ENCODE measurements around the gene RBBP6. TPM values are rescaled to one million over a fixed set of nuclear protein-coding genes. Genes with fewer than 3 reads are reported as not detected.
"Not testable (repeated sequence)": the region's sequence is repeated elsewhere in the genome, so short reads cannot be mapped to it uniquely, and the experiment has no call there.

RBBP6 gene
- total RNA-seq, 8 experiments from 2014 or later: 24.0 to 68.9 (median 38.8) TPM

DNA sequence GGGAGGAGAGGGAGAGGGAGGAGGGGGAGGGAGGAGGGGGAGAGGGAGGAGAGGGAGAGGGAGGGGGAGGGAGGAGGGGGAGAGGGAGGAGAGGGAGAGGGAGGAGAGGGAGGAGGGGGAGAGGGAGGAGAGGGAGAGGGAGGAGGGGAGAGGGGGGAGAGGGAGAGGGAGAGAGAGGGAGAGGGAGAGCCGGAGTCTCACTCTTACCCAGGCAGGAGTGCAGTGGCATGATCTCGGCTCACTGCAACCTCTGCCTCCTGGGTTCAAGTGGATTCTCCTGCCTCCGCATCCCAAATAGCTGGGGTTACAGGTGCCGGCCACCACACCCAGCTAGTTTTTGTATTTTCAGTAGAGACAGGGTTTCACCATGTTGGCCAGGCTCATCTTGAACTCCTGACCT is 36.4 kb downstream of the RBBP6 start:
- not testable (repeated sequence) for H3K4me1 ChIP-seq (replicated peaks in 1 of 2); H3K27ac ChIP-seq; ATAC-seq (replicated peaks in 6 of 8); H3K4me3 ChIP-seq
- in situ Hi-C loops (cut with MboI; ENCODE audit: low pct_unique_long_range_greater_than_20kb in 2 of 9, low sequenced_read_pairs in 9 of 9, unreplicated experiment in 9 of 9): loop anchor here in 1 of 9 experiments (25.0 kb wide), 2 partner anchors 112 to 212 kb away; no protein-coding TSS in a partner anchor
- no CpG with 5 or more reads among the region's 4 CpGs for WGBS, 10 experiments

DNA sequence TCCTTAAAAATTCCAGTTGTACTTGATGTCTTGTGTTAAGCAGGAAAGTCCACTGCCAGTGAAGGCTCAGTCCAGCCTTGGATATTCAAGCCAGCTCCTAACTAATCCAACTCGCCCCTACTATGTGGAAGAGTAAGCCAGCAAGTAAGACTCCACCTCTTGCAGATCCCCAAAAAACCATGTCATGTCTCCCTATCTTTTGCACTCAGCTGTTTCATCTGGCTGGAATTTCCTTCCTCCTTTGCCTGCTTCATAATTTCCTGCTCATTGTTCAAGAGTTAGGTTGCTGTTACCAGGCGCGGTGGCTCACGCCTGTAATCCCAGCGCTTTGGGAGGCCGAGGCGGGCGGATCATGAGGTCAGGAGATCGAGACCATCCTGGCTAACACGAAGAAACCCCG is 37.8 kb downstream of the RBBP6 start:
- WGBS, 10 experiments: 20 to 90% (median 67%) methylated on average over 1 to 8 of the region's 11 CpGs; no CpG with 5 or more reads in 2 of the 10 experiments
- Histone ChIP-seq H3K4me3 (no peak overlapping the region), H3K4me1 (replicated peaks in 1 of 2) (no peaks in the 10 kb centered on the region), H3K27ac (no peak overlapping the region)
- no peak for ATAC-seq (replicated peaks in 6 of 8)
- in situ Hi-C loops (cut with MboI; ENCODE audit: low pct_unique_long_range_greater_than_20kb in 2 of 9, low sequenced_read_pairs in 9 of 9, unreplicated experiment in 9 of 9): loop anchor here in 1 of 9 experiments (25.0 kb wide), 2 partner anchors 110 to 210 kb away; no protein-coding TSS in a partner anchor

DNA sequence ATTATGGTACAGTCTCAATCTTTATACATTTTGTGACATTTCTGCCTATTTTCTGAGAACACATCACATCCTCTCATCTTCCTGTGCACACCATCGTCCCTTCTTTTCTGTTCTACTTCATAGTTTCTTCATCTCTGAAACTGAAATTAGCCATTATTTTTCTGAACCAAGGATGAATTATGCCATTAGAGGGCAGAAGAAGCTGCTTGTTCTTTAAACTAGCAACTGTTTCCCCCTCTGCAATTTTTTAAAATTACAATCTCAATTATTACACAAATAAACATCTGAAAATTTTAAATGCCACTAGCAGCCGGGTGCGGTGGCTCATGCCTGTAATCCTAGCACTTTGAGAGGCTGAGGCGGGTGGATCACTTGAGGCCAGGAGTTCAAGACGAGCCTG is 41.3 kb downstream of the RBBP6 start:
- in situ Hi-C loops (cut with MboI; ENCODE audit: low pct_unique_long_range_greater_than_20kb in 2 of 9, low sequenced_read_pairs in 9 of 9, unreplicated experiment in 9 of 9): loop anchor here in 1 of 9 experiments (25.0 kb wide), 2 partner anchors 107 to 207 kb away; no protein-coding TSS in a partner anchor
- ATAC-seq (replicated peaks in 6 of 8): peak in 1 of 8 experiments; percentile 44
- 0 to 100% (median 78%) methylated on average over 1 to 5 of the region's 5 CpGs; no CpG with 5 or more reads in 1 of the 10 experiments for WGBS, 10 experiments

DNA sequence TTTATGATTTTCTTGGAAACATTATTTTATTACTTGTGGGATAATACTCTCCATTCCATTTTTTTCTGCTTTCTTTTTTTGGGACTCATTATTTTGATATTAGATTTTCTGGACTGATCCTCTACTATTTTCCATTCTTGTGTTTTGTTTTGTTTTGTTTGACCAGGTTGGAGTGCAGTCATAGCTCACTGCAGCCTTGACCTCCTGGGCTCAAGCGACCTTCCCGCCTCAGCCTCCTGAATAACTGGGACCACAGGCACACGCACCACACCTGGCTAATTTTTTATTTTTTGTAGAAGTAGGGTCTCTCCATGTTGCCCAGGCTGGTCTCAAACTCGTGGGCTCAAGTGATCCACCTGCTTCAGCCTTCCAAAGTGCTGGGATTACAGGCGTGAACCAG is 44.1 kb downstream of the RBBP6 start:
- H3K4me3 ChIP-seq: no peak overlapping the region
- no peak overlapping the region for H3K27ac ChIP-seq
- no peak for ATAC-seq (replicated peaks in 6 of 8)
- WGBS, 10 experiments: 62 to 100% (median 78%) methylated on average over 2 to 5 of the region's 5 CpGs; no CpG with 5 or more reads in 1 of the 10 experiments
- H3K4me1 ChIP-seq (replicated peaks in 1 of 2): no peaks in the 10 kb centered on the region
- in situ Hi-C loops (cut with MboI; ENCODE audit: low pct_unique_long_range_greater_than_20kb in 2 of 9, low sequenced_read_pairs in 9 of 9, unreplicated experiment in 9 of 9): loop anchor here in 1 of 9 experiments (25.0 kb wide), 2 partner anchors 104 to 204 kb away; no protein-coding TSS in a partner anchor

More for the DNA sequence above, 41.3 kb downstream of the RBBP6 start:
- Histone ChIP-seq H3K4me1 (replicated peaks in 1 of 2) (no peaks in the 10 kb centered on the region), H3K27ac (no peak overlapping the region), H3K4me3 (no peak overlapping the region)

DNA sequence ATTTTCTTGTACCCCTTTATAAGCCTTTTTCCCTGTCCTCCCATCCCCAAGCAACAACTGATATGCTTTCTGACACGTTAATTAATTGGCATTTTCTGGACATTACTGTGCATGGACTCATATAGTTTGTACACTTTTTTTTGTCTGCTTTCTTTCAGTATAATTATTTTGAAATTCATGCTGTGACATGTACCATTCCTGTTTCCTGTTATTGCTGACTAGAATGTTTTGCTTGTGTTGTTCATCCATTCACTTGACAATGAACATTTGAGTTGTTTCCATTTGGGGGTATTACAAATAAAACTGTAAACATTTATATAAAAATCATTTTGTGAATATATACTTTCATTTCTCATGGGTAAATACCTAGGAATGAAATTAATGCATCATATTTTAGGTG is 50.6 kb downstream of the RBBP6 start:
- no peak overlapping the region for H3K27ac ChIP-seq
- 29 to 100% (median 67%) methylated on average over 1 of the region's 1 CpG; no CpG with 5 or more reads in 1 of the 10 experiments for WGBS, 10 experiments
- in situ Hi-C loops (cut with MboI; ENCODE audit: low pct_unique_long_range_greater_than_20kb in 2 of 9, low sequenced_read_pairs in 9 of 9, unreplicated experiment in 9 of 9): loop anchor here in 1 of 9 experiments (25.0 kb wide), 2 partner anchors 97 to 197 kb away; no protein-coding TSS in a partner anchor
- ATAC-seq (replicated peaks in 6 of 8): no peak
- H3K4me3 ChIP-seq: no peak overlapping the region
- no peaks in the 10 kb centered on the region for H3K4me1 ChIP-seq (replicated peaks in 1 of 2)

DNA sequence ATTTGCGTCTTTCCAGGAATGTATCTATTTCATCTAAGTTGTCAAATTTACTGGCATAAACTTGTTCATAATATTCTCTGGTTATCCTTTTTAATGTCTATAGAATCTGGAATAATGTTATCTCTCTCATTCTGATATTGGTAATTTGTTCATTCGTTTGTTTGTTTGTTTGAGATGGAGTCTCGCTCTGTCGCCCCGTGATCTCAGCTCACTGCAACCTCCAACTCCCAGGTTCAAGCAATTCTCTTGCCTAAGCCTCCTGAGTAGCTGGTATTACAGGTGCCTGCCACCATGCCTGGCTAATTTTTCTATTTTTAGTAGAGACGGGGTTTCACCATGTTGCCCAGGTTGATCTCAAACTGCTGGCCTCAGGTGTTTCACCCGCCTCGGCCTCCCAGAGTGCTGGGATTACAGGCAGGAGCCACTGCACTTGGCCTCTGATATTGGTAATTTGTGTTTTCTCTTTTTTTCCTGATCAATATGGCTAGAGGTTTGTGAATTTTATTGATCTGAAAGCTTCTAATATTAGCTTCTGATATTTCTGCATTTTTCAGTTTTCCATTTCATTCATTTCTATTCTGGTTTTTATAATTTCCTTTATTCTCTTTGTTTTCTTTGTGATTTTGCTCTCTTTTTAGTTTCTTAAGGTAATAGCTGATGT is 59.5 kb downstream of the RBBP6 start:
- in situ Hi-C loops (cut with MboI; ENCODE audit: low pct_unique_long_range_greater_than_20kb in 2 of 9, low sequenced_read_pairs in 9 of 9, unreplicated experiment in 9 of 9): loop anchor here in 1 of 9 experiments (25.0 kb wide), 2 partner anchors 88 to 188 kb away; no protein-coding TSS in a partner anchor
- Histone ChIP-seq H3K27ac (no peak overlapping the region), H3K4me3 (no peak overlapping the region), H3K4me1 (replicated peaks in 1 of 2) (no peaks in the 10 kb centered on the region)
- ATAC-seq (replicated peaks in 6 of 8): no peak
- WGBS, 10 experiments: 75 to 100% (median 92%) methylated on average over 1 to 8 of the region's 8 CpGs

DNA sequence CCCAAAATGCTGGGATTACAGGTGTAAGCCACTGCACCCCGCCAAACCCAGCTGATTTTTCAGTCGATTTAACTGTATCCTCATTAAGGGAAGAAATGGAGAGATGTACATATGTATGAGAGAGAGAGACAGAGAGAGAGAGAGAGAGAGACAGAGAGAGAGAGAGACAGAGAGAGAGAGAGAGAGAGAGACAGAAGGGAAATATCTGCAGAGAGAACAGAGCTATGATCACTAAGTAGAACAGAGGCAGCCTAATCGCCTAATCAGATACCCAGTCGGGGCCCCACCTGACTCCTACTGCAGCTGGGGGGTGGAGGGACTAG is 70.0 kb downstream of the RBBP6 start:
- Histone ChIP-seq H3K27ac (peak overlapping the region; percentile 76 to 94), H3K4me3 (peak overlapping the region; percentile 45 to 77 (median 58)), H3K4me1 (replicated peaks in 1 of 2) (peaks cover 9 to 10% of the 10 kb centered on the region in 2 donors)
- WGBS, 10 experiments: 0 to 100% (median 71%) methylated on average over 1 to 3 of the region's 4 CpGs; no CpG with 5 or more reads in 5 of the 10 experiments
- ATAC-seq (replicated peaks in 6 of 8): peak in 3 of 8 experiments; percentile 49 to 59 (median 50)
- in situ Hi-C loops (cut with MboI; ENCODE audit: low pct_unique_long_range_greater_than_20kb in 2 of 9, low sequenced_read_pairs in 9 of 9, unreplicated experiment in 9 of 9): no loop called here

DNA sequence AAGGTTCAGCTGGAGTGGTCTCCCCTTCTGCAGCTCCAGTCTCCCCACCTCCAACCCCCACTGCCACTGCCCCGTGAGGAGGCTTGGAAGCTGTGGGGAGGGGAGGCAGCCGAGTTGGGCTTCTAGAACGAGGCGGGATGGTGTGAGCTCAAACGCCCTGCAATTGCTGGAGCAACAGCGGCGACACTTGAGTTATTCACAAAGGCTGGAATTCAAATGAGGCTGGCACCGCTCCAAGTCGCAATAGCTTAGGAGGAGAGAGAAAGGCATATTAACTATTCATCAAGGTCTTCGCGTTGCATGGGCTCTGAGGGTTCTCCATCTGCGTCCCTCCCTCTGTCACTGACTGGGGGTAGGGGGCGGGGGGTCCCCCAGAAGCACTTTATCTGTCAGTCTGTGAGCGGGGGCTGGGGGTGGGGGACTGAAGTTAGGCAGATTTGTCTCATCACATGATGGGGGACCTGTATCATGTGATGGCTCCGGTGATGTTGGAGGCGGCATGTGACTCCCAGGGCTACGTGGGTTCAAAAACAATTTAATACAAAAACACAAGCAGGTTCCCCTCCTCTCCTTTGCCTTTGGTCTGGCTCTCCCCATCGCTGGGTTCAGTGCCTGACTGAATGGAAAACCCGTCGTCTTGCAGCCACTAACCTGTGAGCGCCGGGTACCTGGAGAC is 70.5 kb downstream of the RBBP6 start:
- peak overlapping the region; percentile 45 to 77 (median 58) for H3K4me3 ChIP-seq
- H3K4me1 ChIP-seq (replicated peaks in 1 of 2): peaks cover 9 to 10% of the 10 kb centered on the region in 2 donors
- in situ Hi-C loops (cut with MboI; ENCODE audit: low pct_unique_long_range_greater_than_20kb in 2 of 9, low sequenced_read_pairs in 9 of 9, unreplicated experiment in 9 of 9): no loop called here
- peak overlapping the region; percentile 76 to 94 for H3K27ac ChIP-seq
- ATAC-seq (replicated peaks in 6 of 8): peak; percentile 80 to 91 (median 90)
- WGBS, 10 experiments: 0 to 10% (median 0%) methylated on average over 1 to 3 of the region's 22 CpGs; no CpG with 5 or more reads in 4 of the 10 experiments

DNA sequence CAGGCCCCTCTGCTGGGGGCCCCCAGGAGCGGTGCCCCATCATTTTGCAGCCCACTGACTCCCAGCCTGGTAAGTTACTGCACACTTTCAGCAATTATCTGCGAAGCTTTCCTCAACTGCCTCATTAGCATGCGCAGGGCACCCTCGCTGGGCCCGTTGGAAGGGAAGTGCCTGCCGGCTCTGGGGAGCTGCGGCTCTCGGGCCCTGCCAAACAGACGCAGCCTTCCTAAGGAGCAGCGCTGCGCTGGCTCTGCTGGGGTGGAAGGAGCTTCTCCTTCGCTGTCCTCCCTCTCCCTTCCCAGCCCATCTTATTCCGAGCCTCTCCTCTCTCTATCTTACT is 71.0 kb downstream of the RBBP6 start:
- in situ Hi-C loops (cut with MboI; ENCODE audit: low pct_unique_long_range_greater_than_20kb in 2 of 9, low sequenced_read_pairs in 9 of 9, unreplicated experiment in 9 of 9): no loop called here
- Histone ChIP-seq H3K4me3 (peak overlapping the region; percentile 45 to 77 (median 58)), H3K4me1 (replicated peaks in 1 of 2) (peaks cover 9 to 10% of the 10 kb centered on the region in 2 donors), H3K27ac (peak overlapping the region; percentile 76 to 94)
- WGBS, 10 experiments: 0 to 10% (median 2%) methylated on average over 1 to 5 of the region's 13 CpGs; no CpG with 5 or more reads in 6 of the 10 experiments
- ATAC-seq (replicated peaks in 6 of 8): peak; percentile 53 to 71 (median 56)

DNA sequence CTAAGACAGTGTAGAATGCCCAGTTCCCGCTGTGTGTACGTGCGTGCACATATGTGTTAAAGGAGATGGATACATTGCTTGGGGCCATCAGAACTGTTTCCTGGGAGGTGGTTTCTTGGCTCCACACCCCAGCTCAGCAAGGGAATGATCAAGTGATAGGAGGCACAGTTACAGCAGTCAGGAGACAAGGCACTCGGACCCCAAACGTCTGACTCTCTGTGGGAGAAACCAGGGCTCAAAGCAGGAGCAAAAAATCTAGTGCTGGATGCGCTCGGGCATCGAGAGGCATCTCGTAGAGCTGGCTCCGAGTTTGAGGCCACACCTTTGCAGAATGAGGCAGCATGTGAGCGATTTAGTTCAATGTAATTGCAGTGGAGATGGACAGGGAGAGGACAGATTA is 71.9 kb downstream of the RBBP6 start:
- Histone ChIP-seq H3K4me3 (peak overlapping the region in 4 of 5 donors; percentile 46 to 77 (median 60)), H3K4me1 (replicated peaks in 1 of 2) (peaks cover 9 to 10% of the 10 kb centered on the region in 2 donors), H3K27ac (peak overlapping the region in 1 of 2 donors; percentile 94)
- 40 to 93% (median 73%) methylated on average over 2 to 11 of the region's 11 CpGs; no CpG with 5 or more reads in 3 of the 10 experiments for WGBS, 10 experiments
- in situ Hi-C loops (cut with MboI; ENCODE audit: low pct_unique_long_range_greater_than_20kb in 2 of 9, low sequenced_read_pairs in 9 of 9, unreplicated experiment in 9 of 9): no loop called here
- no peak for ATAC-seq (replicated peaks in 6 of 8)

DNA sequence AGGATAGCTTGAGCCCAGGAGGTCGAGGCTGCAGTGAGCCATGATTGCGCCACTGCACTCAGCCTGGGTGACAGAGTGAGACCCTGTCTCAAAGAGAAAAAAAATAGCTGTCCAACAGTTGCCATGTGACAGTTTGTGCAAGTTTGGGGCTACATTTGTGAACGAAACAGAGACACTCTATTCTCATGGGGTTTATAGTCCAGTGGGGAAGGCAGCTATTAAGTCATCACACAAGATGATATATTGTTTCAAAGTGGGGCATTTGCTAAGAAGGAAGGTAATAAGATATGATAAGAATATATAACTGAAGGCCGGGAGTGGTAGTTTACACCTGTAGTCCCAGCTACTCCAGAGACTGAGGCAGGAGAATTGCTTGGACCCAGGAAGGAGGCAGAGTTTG is 73.3 kb downstream of the RBBP6 start:
- H3K4me1 ChIP-seq (replicated peaks in 1 of 2): peaks cover 9 to 10% of the 10 kb centered on the region in 2 donors

DNA sequence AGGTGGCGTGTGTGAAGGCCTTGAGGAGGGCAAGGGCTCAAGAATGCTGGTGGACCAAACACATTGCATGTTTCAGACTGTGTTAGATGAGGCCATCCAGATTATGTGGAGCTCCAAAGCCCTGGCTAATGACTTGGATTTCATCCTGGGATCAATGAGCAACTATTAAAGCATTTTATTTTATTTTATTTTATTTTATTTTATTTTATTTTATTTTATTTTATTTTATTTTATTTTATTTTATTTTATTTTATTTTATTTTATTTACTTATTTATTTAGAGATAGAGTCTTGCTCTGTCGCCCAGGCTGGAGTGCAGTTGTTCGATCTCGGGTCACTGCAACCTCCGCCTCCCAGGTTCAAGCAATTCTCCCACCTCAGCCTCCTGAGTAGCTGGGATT is 73.9 kb downstream of the RBBP6 start:
- in situ Hi-C loops (cut with MboI; ENCODE audit: low pct_unique_long_range_greater_than_20kb in 2 of 9, low sequenced_read_pairs in 9 of 9, unreplicated experiment in 9 of 9); H3K4me3 ChIP-seq; ATAC-seq (replicated peaks in 6 of 8); H3K4me1 ChIP-seq (replicated peaks in 1 of 2); H3K27ac ChIP-seq: not testable (repeated sequence)
- 71 to 100% (median 94%) methylated on average over 1 to 5 of the region's 5 CpGs for WGBS, 10 experiments

More for the DNA sequence above, 73.3 kb downstream of the RBBP6 start:
- in situ Hi-C loops (cut with MboI; ENCODE audit: low pct_unique_long_range_greater_than_20kb in 2 of 9, low sequenced_read_pairs in 9 of 9, unreplicated experiment in 9 of 9): no loop called here
- WGBS, 10 experiments: 60 to 100% (median 83%) methylated on average over 1 to 4 of the region's 4 CpGs; no CpG with 5 or more reads in 1 of the 10 experiments
- H3K27ac ChIP-seq: no peak overlapping the region
- ATAC-seq (replicated peaks in 6 of 8): no peak
- H3K4me3 ChIP-seq: no peak overlapping the region

DNA sequence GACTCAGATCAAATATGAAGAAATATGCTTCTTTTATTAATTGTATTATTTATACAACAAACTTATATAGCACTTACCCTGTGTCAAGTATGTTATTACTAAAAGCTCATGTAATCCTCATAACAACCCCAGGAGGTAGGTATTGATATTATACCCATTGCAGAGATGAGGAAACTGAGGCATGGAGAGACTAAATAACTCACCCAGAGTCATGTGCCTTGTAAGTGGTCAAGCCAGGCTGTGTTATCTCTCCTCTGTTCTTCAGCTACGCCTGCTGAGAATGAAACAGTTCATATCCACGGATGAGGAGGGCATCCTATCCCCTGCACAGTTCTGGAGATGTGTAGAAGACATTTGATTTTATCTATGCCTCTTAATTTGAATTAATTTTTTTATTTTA is 78.1 kb downstream of the RBBP6 start:
- 33 to 100% (median 92%) methylated on average over 1 to 2 of the region's 2 CpGs; no CpG with 5 or more reads in 3 of the 10 experiments for WGBS, 10 experiments

More for the DNA sequence above, 78.1 kb downstream of the RBBP6 start:
- H3K27ac ChIP-seq: no peak overlapping the region
- H3K4me3 ChIP-seq: no peak overlapping the region
- in situ Hi-C loops (cut with MboI; ENCODE audit: low pct_unique_long_range_greater_than_20kb in 2 of 9, low sequenced_read_pairs in 9 of 9, unreplicated experiment in 9 of 9): no loop called here
- no peaks in the 10 kb centered on the region for H3K4me1 ChIP-seq (replicated peaks in 1 of 2)
- ATAC-seq (replicated peaks in 6 of 8): no peak
